ENCODE measurements around the gene ADK. TPM values are rescaled to one million over a fixed set of nuclear protein-coding genes. Genes with fewer than 3 reads are reported as not detected.

Gene ADK
- total RNA-seq, 2 donors from 2014 or later = 14.4 to 24.3 TPM

GRCh38 chr10:74628136-74628535 lies 477.1 kb downstream of the ADK start:
- DNase-seq (ENCODE audit: low spot score) (no peak), ATAC-seq (ENCODE audit: insufficient number of reproducible peaks, low FRiP score, low read depth) (no peak)
- H3K4me3 ChIP-seq = no peak overlapping the region
- H3K9me3 ChIP-seq = no peaks in the 10 kb centered on the region
- TF ChIP-seq CTCF (IDR thresholded peaks at IDR 0.05) = no peak
- H3K27me3 ChIP-seq (replicated peaks; ENCODE audit: insufficient read depth) = no peaks in the 10 kb centered on the region
- no peaks in the 10 kb centered on the region for H3K4me1 ChIP-seq (ENCODE audit: control insufficient read depth in 1 of 2, low read depth in 2 of 2)
- no peak overlapping the region for H3K27ac ChIP-seq
- H3K36me3 ChIP-seq = no peaks in the 10 kb centered on the region

GRCh38 chr10:74634995-74635536 lies 484.0 kb downstream of the ADK start:
- H3K4me1 ChIP-seq (ENCODE audit: control insufficient read depth in 1 of 2, low read depth in 2 of 2) = peaks cover 0 to 4% of the 10 kb centered on the region in 2 donors
- no peak for ATAC-seq (ENCODE audit: insufficient number of reproducible peaks, low FRiP score, low read depth)
- no peak for TF ChIP-seq CTCF (IDR thresholded peaks at IDR 0.05)

GRCh38 chr10:74635655-74636054 lies 484.6 kb downstream of the ADK start:
- DNase-seq (ENCODE audit: low spot score) (no peak), ATAC-seq (ENCODE audit: insufficient number of reproducible peaks, low FRiP score, low read depth) (no peak)
- Histone ChIP-seq H3K27ac (no peak overlapping the region), H3K4me1 (ENCODE audit: control insufficient read depth in 1 of 2, low read depth in 2 of 2) (peaks cover 0 to 10% of the 10 kb centered on the region in 2 donors), H3K4me3 (no peak overlapping the region), H3K9me3 (peaks cover 10% of the 10 kb centered on the region), H3K27me3 (replicated peaks; ENCODE audit: insufficient read depth) (no peaks in the 10 kb centered on the region), H3K36me3 (no peaks in the 10 kb centered on the region)
- TF ChIP-seq CTCF (IDR thresholded peaks at IDR 0.05) = no peak

More at GRCh38 chr10:74634995-74635536, 484.0 kb downstream of the ADK start:
- no peak for DNase-seq (ENCODE audit: low spot score)
- H3K9me3 ChIP-seq = peaks cover 10% of the 10 kb centered on the region
- H3K27me3 ChIP-seq (replicated peaks; ENCODE audit: insufficient read depth) = no peaks in the 10 kb centered on the region
- no peak overlapping the region for H3K27ac ChIP-seq
- no peak overlapping the region for H3K4me3 ChIP-seq
- H3K36me3 ChIP-seq = no peaks in the 10 kb centered on the region

GRCh38 chr10:74637685-74638084 lies 486.7 kb downstream of the ADK start:
- Histone ChIP-seq H3K4me1 (ENCODE audit: control insufficient read depth in 1 of 2, low read depth in 2 of 2) (peaks cover 0 to 14% of the 10 kb centered on the region in 2 donors), H3K27ac (no peak overlapping the region), H3K4me3 (no peak overlapping the region), H3K27me3 (replicated peaks; ENCODE audit: insufficient read depth) (no peaks in the 10 kb centered on the region), H3K36me3 (no peaks in the 10 kb centered on the region), H3K9me3 (peaks cover 10% of the 10 kb centered on the region)
- no peak for TF ChIP-seq CTCF (IDR thresholded peaks at IDR 0.05)
- no peak for ATAC-seq (ENCODE audit: insufficient number of reproducible peaks, low FRiP score, low read depth)
- no peak for DNase-seq (ENCODE audit: low spot score)

- Histone ChIP-seq H3K9me3 (peaks cover 2% of the 10 kb centered on the region), H3K4me1 (ENCODE audit: control insufficient read depth in 1 of 2, low read depth in 2 of 2) (peaks cover 0 to 14% of the 10 kb centered on the region in 2 donors), H3K27ac (no peak overlapping the region), H3K36me3 (no peaks in the 10 kb centered on the region), H3K27me3 (replicated peaks; ENCODE audit: insufficient read depth) (no peaks in the 10 kb centered on the region), H3K4me3 (no peak overlapping the region)
- no peak for ATAC-seq (ENCODE audit: insufficient number of reproducible peaks, low FRiP score, low read depth)
- TF ChIP-seq CTCF (IDR thresholded peaks at IDR 0.05) = no peak
- no peak for DNase-seq (ENCODE audit: low spot score)
These were observed 489.3 kb downstream of the ADK start for GRCh38 chr10:74640134-74640921.

Data from thoracic aorta (tissue), 2 donors.